AG04450 (cell line): Measurements from ENCODE around the gene FBXL19. TPM values are rescaled to one million over a fixed set of nuclear protein-coding genes. Genes with fewer than 3 reads are reported as not detected.

Experiments
- CTCF ChIA-PET: fragments of 300-600, 350-600 bp; formaldehyde crosslinking; extraction: SDS; loops from one replicate; lab custom pipeline; 2022; ENCODE audit warnings: antibody characterized with exemption, inconsistent platforms; lab: Charles Lee
- POLR2A ChIA-PET: fragments of 350-600 bp; formaldehyde crosslinking; extraction: SDS; loops from one replicate; lab custom pipeline; 2021; ENCODE audit warnings: antibody characterized with exemption, inconsistent platforms; lab: Yijun Ruan, JAX
- DNase-seq: peaks from one replicate; pipeline ENCODE4 v3.0.0-alpha.2; 2011; ENCODE audit warnings: low read depth, low spot score
- H3K27ac ChIP-seq: one replicate; pipeline ENCODE4 v1.5.1; 2012; ENCODE audit warnings: low read depth, low read length, control low read depth
- H3K27me3 ChIP-seq: one replicate; pipeline ENCODE4 v1.6.0; 2012; ENCODE audit warnings: low read length; ENCODE audit not compliant: control insufficient read depth, insufficient read depth
- H3K4me3 ChIP-seq: 2 replicates; pipeline ENCODE4 v1.5.1; 2011; ENCODE audit warnings: mild to moderate bottlenecking, low read depth, low read length, control low read depth
- H3K9me3 ChIP-seq: 2 replicates; pipeline ENCODE4 v1.5.1; 2012; ENCODE audit warnings: low read length; ENCODE audit not compliant: control insufficient read depth, insufficient read depth
- polyA plus RNA-seq: library from polyadenylated mRNA; depleted of rRNA; stranded (reverse); fragments of >200 nt; gene quantifications from 2 replicates; pipeline ENCODE4 v1.2.3, GENCODE V29; 2011
- TF ChIP-seq, protein P1 (sequence below): IDR thresholded peaks from 2 replicates; pipeline ENCODE4 v1.5.1; 2011; ENCODE audit warnings: low read depth, low read length, control low read depth, inconsistent platforms

FBXL19 gene
- polyA plus RNA-seq, 1 experiment = 7.1 TPM

- Histone ChIP-seq H3K27ac (no peak overlapping the region), H3K4me3 (no peak overlapping the region), H3K27me3 (no peaks in the 10 kb centered on the region), H3K9me3 (no peaks in the 10 kb centered on the region)
- ChIA-PET CTCF (no interaction called here), POLR2A (no interaction called here)
- TF ChIP-seq, protein P1, sequence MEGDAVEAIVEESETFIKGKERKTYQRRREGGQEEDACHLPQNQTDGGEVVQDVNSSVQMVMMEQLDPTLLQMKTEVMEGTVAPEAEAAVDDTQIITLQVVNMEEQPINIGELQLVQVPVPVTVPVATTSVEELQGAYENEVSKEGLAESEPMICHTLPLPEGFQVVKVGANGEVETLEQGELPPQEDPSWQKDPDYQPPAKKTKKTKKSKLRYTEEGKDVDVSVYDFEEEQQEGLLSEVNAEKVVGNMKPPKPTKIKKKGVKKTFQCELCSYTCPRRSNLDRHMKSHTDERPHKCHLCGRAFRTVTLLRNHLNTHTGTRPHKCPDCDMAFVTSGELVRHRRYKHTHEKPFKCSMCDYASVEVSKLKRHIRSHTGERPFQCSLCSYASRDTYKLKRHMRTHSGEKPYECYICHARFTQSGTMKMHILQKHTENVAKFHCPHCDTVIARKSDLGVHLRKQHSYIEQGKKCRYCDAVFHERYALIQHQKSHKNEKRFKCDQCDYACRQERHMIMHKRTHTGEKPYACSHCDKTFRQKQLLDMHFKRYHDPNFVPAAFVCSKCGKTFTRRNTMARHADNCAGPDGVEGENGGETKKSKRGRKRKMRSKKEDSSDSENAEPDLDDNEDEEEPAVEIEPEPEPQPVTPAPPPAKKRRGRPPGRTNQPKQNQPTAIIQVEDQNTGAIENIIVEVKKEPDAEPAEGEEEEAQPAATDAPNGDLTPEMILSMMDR = no peak
- DNase-seq = no peak
These were observed 56.6 kb downstream of the FBXL19 start for GRCh38 chr16:30980023-30980371.

GRCh38 chr16:30980434-30980833 is 57.1 kb downstream of the FBXL19 start:
- Histone ChIP-seq H3K27ac (no peak overlapping the region), H3K9me3 (no peaks in the 10 kb centered on the region), H3K4me3 (no peak overlapping the region), H3K27me3 (no peaks in the 10 kb centered on the region)
- no peak for DNase-seq
- CTCF ChIA-PET = no interaction called here
- POLR2A ChIA-PET = no interaction called here
- TF ChIP-seq, protein P1 = no peak

DNA sequence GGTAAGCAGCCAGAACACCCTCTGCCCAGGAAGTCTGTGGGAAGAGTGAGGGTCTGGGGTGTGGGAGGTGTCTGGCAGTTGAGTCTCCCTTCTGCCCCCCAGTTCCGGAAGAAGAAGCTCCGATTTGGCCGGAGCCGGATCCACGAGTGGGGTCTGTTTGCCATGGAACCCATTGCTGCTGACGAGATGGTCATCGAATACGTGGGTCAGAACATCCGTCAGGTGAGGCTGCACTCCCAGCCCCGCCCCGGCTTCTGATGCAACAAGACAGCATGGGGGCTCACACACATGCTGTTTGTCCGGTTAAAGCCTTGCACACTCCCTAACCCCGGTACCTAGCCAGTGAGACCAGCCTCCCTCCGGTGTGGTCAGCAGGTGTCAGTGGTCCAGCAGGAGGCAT is 57.6 kb downstream of the FBXL19 start:
- CTCF ChIA-PET = no interaction called here
- TF ChIP-seq, protein P1 = no peak
- no peaks in the 10 kb centered on the region for H3K27me3 ChIP-seq
- H3K27ac ChIP-seq = no peak overlapping the region
- no peak overlapping the region for H3K4me3 ChIP-seq
- no peak for DNase-seq
- POLR2A ChIA-PET = no interaction called here
- no peaks in the 10 kb centered on the region for H3K9me3 ChIP-seq

GRCh38 chr16:30982548-30983288 is 59.3 kb downstream of the FBXL19 start:
- POLR2A ChIA-PET = no interaction called here

More at GRCh38 chr16:30982548-30983288, 59.3 kb downstream of the FBXL19 start:
- Histone ChIP-seq H3K27me3 (no peaks in the 10 kb centered on the region), H3K27ac (no peak overlapping the region), H3K9me3 (no peaks in the 10 kb centered on the region; the same call in 1 of the 2 replicates), H3K4me3 (no peak overlapping the region)
- no peak for DNase-seq
- TF ChIP-seq, protein P1 = no peak
- CTCF ChIA-PET = interaction anchor here (0.7 to 4.4 kb wide), 4 partner anchors 11 to 481 kb away, joined by 3 to 26 read pairs (median 8); partner anchors contain the start of gene ZNF843
